Right kidney (tissue), 9 donors: ENCODE results near the gene TMEM98.
"Not testable (repeated sequence)": the region's sequence is repeated elsewhere in the genome, so short reads cannot be mapped to it uniquely, and the experiment has no call there.

Source experiments
- DNase-seq: peaks from one replicate; pipeline ENCODE4 v3.0.0-alpha.2; 2016
- long read RNA-seq, 8 donors: transcript quantifications; one replicate each; lab custom pipeline, GENCODE V29; 2026

TMEM98 gene
- long read RNA-seq, donor 1, full-length matches to known transcripts: 118 of 151 reads
- long read RNA-seq, donor 1, partial matches to known transcripts: 17 of 151 reads
- long read RNA-seq, donor 1, other reads (novel, unspliced or antisense): 16 of 151 reads
- long read RNA-seq, donor 2, full-length matches to known transcripts: 61 of 84 reads
- long read RNA-seq, donor 2, partial matches to known transcripts: 18 of 84 reads
- long read RNA-seq, donor 2, other reads (novel, unspliced or antisense): 5 of 84 reads
- long read RNA-seq, donor 3, full-length matches to known transcripts: 51 of 83 reads
- long read RNA-seq, donor 3, partial matches to known transcripts: 32 of 83 reads
- long read RNA-seq, donor 3, other reads (novel, unspliced or antisense): 0 of 83 reads
- long read RNA-seq, donor 4, full-length matches to known transcripts: 70 of 97 reads
- long read RNA-seq, donor 4, partial matches to known transcripts: 22 of 97 reads
- long read RNA-seq, donor 4, other reads (novel, unspliced or antisense): 5 of 97 reads
- long read RNA-seq, donor 5, full-length matches to known transcripts: 97 of 149 reads
- long read RNA-seq, donor 5, partial matches to known transcripts: 45 of 149 reads
- long read RNA-seq, donor 5, other reads (novel, unspliced or antisense): 7 of 149 reads
- long read RNA-seq, donor 6, full-length matches to known transcripts: 61 of 80 reads
- long read RNA-seq, donor 6, partial matches to known transcripts: 19 of 80 reads
- long read RNA-seq, donor 6, other reads (novel, unspliced or antisense): 0 of 80 reads
- long read RNA-seq, donor 7: 0 reads
- long read RNA-seq, donor 8, full-length matches to known transcripts: 87 of 132 reads
- long read RNA-seq, donor 8, partial matches to known transcripts: 34 of 132 reads
- long read RNA-seq, donor 8, other reads (novel, unspliced or antisense): 11 of 132 reads

- peak; percentile 84 for DNase-seq
Measured at GRCh38 chr17:32927724-32928585, at the start of gene TMEM98. Gene TMEM98 (plus strand): TSS chr17:32928153. CDS start chr17:32931529, 3,376 bp downstream.

GRCh38 chr17:32878211-32878610 is 49.7 kb upstream of the TMEM98 start:
- DNase-seq: no peak

GRCh38 chr17:32879134-32879533 is 48.8 kb upstream of the TMEM98 start:
- DNase-seq: no peak

GRCh38 chr17:32880671-32881453 is 47.1 kb upstream of the TMEM98 start:
- DNase-seq: no peak

GRCh38 chr17:32882029-32882428 is 45.9 kb upstream of the TMEM98 start:
- no peak for DNase-seq

GRCh38 chr17:32882734-32883133 is 45.2 kb upstream of the TMEM98 start:
- no peak for DNase-seq

- not testable (repeated sequence) for DNase-seq
Measured at GRCh38 chr17:32886951-32887350, 41.0 kb upstream of the TMEM98 start.

- DNase-seq: not testable (repeated sequence)
Measured at GRCh38 chr17:32887410-32887809, 40.5 kb upstream of the TMEM98 start.

- no peak for DNase-seq
Measured at GRCh38 chr17:32894245-32894644, 33.7 kb upstream of the TMEM98 start.

- no peak for DNase-seq
Measured at GRCh38 chr17:32896647-32897258, 31.2 kb upstream of the TMEM98 start.

- no peak for DNase-seq
Measured at GRCh38 chr17:32899236-32900013, 28.5 kb upstream of the TMEM98 start.

GRCh38 chr17:32901743-32902142 is 26.2 kb upstream of the TMEM98 start:
- no peak for DNase-seq

- DNase-seq: no peak
Measured at GRCh38 chr17:32903774-32904673, 23.9 kb upstream of the TMEM98 start.

- no peak for DNase-seq
Measured at GRCh38 chr17:32904891-32905290, 23.1 kb upstream of the TMEM98 start.

GRCh38 chr17:32907583-32907982 is 20.4 kb upstream of the TMEM98 start:
- no peak for DNase-seq

- peak; percentile 26 for DNase-seq
Measured at GRCh38 chr17:32909787-32910369, 18.1 kb upstream of the TMEM98 start.

- DNase-seq: no peak
Measured at GRCh38 chr17:32910769-32911168, 17.2 kb upstream of the TMEM98 start.

GRCh38 chr17:32912218-32912897 is 15.6 kb upstream of the TMEM98 start:
- peak; percentile 51 for DNase-seq
